BE2C (cell line): Measurements from ENCODE around the gene ANGPTL2.

ENCODE experiments used
- DNase-seq: peaks from one replicate; pipeline ENCODE4 v3.0.0-alpha.2; 2020
- H3K27me3 ChIP-seq: fragments of 250-450 bp; sonication (Bioruptor Pico); 2 replicates; pipeline ENCODE4 v1.5.1; 2020; ENCODE audit warnings: mild to moderate bottlenecking
- H3K36me3 ChIP-seq: fragments of 250-450 bp; sonication (Bioruptor Pico); 2 replicates; pipeline ENCODE4 v1.5.1; 2020; ENCODE audit warnings: mild to moderate bottlenecking
- H3K4me1 ChIP-seq: fragments of 250-450 bp; sonication (Bioruptor Pico); 2 replicates; pipeline ENCODE4 v1.5.1; 2020
- H3K4me3 ChIP-seq: 2 replicates; pipeline ENCODE4 v1.5.1; 2011; ENCODE audit warnings: low read depth, low read length
- H3K9me3 ChIP-seq: fragments of 250-450 bp; sonication (Bioruptor Pico); 2 replicates; pipeline ENCODE4 v1.5.1; 2020
- CTCF ChIP-seq: IDR thresholded peaks from 2 replicates; pipeline ENCODE4 v1.5.1; 2012; ENCODE audit warnings: mild to moderate bottlenecking, low read depth, low read length

The ANGPTL2 gene

GRCh38 chr9:127053960-127054359 is 68.5 kb downstream of the ANGPTL2 start:
- Histone ChIP-seq H3K4me1 (no peaks in the 10 kb centered on the region), H3K36me3 (no peaks in the 10 kb centered on the region), H3K4me3 (no peak overlapping the region), H3K9me3 (no peaks in the 10 kb centered on the region), H3K27me3 (no peaks in the 10 kb centered on the region)
- TF ChIP-seq CTCF, result no peak
- no peak for DNase-seq

- no peaks in the 10 kb centered on the region for H3K36me3 ChIP-seq
- H3K4me1 ChIP-seq, result no peaks in the 10 kb centered on the region
- no peak for TF ChIP-seq CTCF
- H3K27me3 ChIP-seq, result no peaks in the 10 kb centered on the region
- DNase-seq, result no peak
- no peak overlapping the region for H3K4me3 ChIP-seq
- H3K9me3 ChIP-seq, result no peaks in the 10 kb centered on the region
Measured at GRCh38 chr9:127053057-127053821, 69.2 kb downstream of the ANGPTL2 start.

GRCh38 chr9:127051881-127052595 is 70.4 kb downstream of the ANGPTL2 start:
- no peaks in the 10 kb centered on the region for H3K4me1 ChIP-seq
- H3K27me3 ChIP-seq, result no peaks in the 10 kb centered on the region
- H3K36me3 ChIP-seq, result no peaks in the 10 kb centered on the region
- no peaks in the 10 kb centered on the region for H3K9me3 ChIP-seq
- no peak overlapping the region for H3K4me3 ChIP-seq
- DNase-seq, result no peak
- TF ChIP-seq CTCF, result no peak

- no peaks in the 10 kb centered on the region for H3K27me3 ChIP-seq
- H3K9me3 ChIP-seq, result no peaks in the 10 kb centered on the region
- H3K36me3 ChIP-seq, result no peaks in the 10 kb centered on the region
- TF ChIP-seq CTCF, result no peak
- no peak for DNase-seq
- H3K4me1 ChIP-seq, result no peaks in the 10 kb centered on the region
- H3K4me3 ChIP-seq, result no peak overlapping the region
Measured at GRCh38 chr9:127050591-127051001, 71.8 kb downstream of the ANGPTL2 start.

GRCh38 chr9:127050152-127050551 is 72.3 kb downstream of the ANGPTL2 start:
- H3K27me3 ChIP-seq, result no peaks in the 10 kb centered on the region
- DNase-seq, result no peak
- no peaks in the 10 kb centered on the region for H3K4me1 ChIP-seq
- H3K4me3 ChIP-seq, result no peak overlapping the region
- no peaks in the 10 kb centered on the region for H3K36me3 ChIP-seq
- H3K9me3 ChIP-seq, result no peaks in the 10 kb centered on the region
- no peak for TF ChIP-seq CTCF

- H3K4me3 ChIP-seq, result no peak overlapping the region
- no peak for TF ChIP-seq CTCF
- H3K36me3 ChIP-seq, result no peaks in the 10 kb centered on the region
- H3K4me1 ChIP-seq, result no peaks in the 10 kb centered on the region
- H3K9me3 ChIP-seq, result no peaks in the 10 kb centered on the region
- DNase-seq, result no peak
- H3K27me3 ChIP-seq, result no peaks in the 10 kb centered on the region
Measured at GRCh38 chr9:127049581-127049980, 72.9 kb downstream of the ANGPTL2 start.
